ENCODE results near the gene ZCCHC7. TPM values are rescaled to one million over a fixed set of nuclear protein-coding genes. Genes with fewer than 3 reads are reported as not detected.

Gene ZCCHC7
- total RNA-seq, 2 experiments from 2014 or later, result 32.9 to 37.0 TPM

- Mint-ChIP-seq H3K27ac (no peak overlapping the region), H3K9me3 (no peaks in the 10 kb centered on the region), H3K4me1 (ENCODE audit: low read depth) (no peaks in the 10 kb centered on the region), H3K27me3 (no peaks in the 10 kb centered on the region), H3K36me3 (ENCODE audit: low read depth) (peaks cover 11% of the 10 kb centered on the region), H3K4me3 (no peak overlapping the region)
- CTCF ChIA-PET, result interaction anchor here (0.9 kb wide), 1 partner anchor 367 kb away, joined by 3 read pairs; no protein-coding TSS in a partner anchor
- POLR2A ChIA-PET, result no interaction called here
- TF ChIP-seq, protein P1, sequence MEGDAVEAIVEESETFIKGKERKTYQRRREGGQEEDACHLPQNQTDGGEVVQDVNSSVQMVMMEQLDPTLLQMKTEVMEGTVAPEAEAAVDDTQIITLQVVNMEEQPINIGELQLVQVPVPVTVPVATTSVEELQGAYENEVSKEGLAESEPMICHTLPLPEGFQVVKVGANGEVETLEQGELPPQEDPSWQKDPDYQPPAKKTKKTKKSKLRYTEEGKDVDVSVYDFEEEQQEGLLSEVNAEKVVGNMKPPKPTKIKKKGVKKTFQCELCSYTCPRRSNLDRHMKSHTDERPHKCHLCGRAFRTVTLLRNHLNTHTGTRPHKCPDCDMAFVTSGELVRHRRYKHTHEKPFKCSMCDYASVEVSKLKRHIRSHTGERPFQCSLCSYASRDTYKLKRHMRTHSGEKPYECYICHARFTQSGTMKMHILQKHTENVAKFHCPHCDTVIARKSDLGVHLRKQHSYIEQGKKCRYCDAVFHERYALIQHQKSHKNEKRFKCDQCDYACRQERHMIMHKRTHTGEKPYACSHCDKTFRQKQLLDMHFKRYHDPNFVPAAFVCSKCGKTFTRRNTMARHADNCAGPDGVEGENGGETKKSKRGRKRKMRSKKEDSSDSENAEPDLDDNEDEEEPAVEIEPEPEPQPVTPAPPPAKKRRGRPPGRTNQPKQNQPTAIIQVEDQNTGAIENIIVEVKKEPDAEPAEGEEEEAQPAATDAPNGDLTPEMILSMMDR (IDR thresholded peaks at IDR 0.05), result no peak
- DNase-seq (no peak), ATAC-seq (no peak)
- intact Hi-C loops (cut with micrococcal nuclease), result loop anchor here (10.0 kb wide), 1 partner anchor 368 kb away; no protein-coding TSS in a partner anchor
These were observed 242.8 kb downstream of the ZCCHC7 start for GRCh38 chr9:37363124-37363523.

DNA sequence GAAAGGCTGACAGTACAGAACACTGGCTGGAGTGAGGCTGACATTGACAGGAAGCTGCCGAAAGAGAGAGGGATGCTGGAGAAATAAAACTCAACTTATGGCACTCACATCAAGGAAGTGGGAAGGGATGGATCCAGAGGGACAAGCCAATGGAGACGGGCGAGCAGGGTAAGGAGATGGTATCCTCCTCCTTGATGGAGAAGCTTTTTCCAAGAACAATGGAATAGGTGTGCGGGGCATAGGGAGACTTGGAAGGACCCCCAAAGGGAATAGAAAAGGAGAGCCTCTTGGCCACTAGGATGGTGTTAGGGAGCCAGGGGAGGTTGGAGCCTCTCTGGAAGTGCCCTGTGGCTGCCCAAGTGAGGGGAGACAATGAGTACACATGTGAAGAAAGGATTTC is 243.8 kb downstream of the ZCCHC7 start:
- no peak overlapping the region for H3K27ac Mint-ChIP-seq
- POLR2A ChIA-PET, result interaction anchor here (0.9 kb wide), 1 partner anchor 8 kb away, joined by 4 read pairs; no protein-coding TSS in a partner anchor
- ATAC-seq (no peak), DNase-seq (no peak)
- TF ChIP-seq, protein P1 (IDR thresholded peaks at IDR 0.05), result no peak
- H3K27me3 Mint-ChIP-seq, result no peaks in the 10 kb centered on the region
- H3K36me3 Mint-ChIP-seq (ENCODE audit: low read depth), result peaks cover 8% of the 10 kb centered on the region
- H3K4me1 Mint-ChIP-seq (ENCODE audit: low read depth), result no peaks in the 10 kb centered on the region
- no peaks in the 10 kb centered on the region for H3K9me3 Mint-ChIP-seq
- CTCF ChIA-PET, result interaction anchor here (0.7 to 1.8 kb wide), 9 partner anchors 9 to 491 kb away, joined by 3 to 6 read pairs (median 3); no protein-coding TSS in a partner anchor
- no peak overlapping the region for H3K4me3 Mint-ChIP-seq
- intact Hi-C loops (cut with micrococcal nuclease), result loop anchor here (10.0 kb wide), 1 partner anchor 369 kb away; no protein-coding TSS in a partner anchor

DNA sequence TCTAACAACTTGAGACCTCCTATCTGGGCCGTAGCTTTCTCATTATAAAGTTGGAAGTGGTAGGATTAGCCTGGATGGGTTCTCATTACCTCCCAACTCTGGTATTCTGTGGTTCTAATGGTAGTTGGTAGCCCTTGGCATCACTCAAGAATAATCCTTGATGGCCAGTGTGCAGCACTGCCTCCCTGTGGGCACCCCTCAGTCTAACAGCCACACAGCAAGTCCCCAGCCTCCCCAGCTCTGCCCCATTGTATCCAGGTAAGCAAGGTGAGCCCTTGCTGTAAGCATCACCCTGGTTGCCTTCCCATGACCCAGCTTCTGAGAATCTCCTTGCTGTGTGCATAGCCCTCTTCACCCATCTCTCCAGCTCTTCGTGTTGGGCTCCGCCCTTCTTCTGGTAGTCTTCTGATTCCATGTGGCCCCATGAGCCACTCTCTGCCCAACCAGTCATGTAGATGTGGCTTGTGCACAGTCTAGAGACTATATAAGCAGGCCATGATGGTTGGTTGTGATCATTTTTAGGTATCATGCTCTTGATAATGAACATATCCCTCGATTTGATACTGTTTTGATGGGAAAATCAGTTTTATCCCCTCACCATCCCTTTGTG is 244.5 kb downstream of the ZCCHC7 start:
- Mint-ChIP-seq H3K4me1 (ENCODE audit: low read depth) (no peaks in the 10 kb centered on the region), H3K27me3 (no peaks in the 10 kb centered on the region), H3K27ac (no peak overlapping the region), H3K4me3 (no peak overlapping the region), H3K36me3 (ENCODE audit: low read depth) (peaks cover 6% of the 10 kb centered on the region), H3K9me3 (no peaks in the 10 kb centered on the region)
- ChIA-PET POLR2A (interaction anchor here (0.9 kb wide), 1 partner anchor 9 kb away, joined by 4 read pairs; no protein-coding TSS in a partner anchor), CTCF (interaction anchor here (0.7 to 1.8 kb wide), 8 partner anchors 8 to 492 kb away, joined by 3 to 6 read pairs (median 3); no protein-coding TSS in a partner anchor)
- intact Hi-C loops (cut with micrococcal nuclease), result loop anchor here (10.0 kb wide), 1 partner anchor 370 kb away; no protein-coding TSS in a partner anchor
- DNase-seq (peak; percentile 36), ATAC-seq (peak; percentile 62)
- TF ChIP-seq, protein P1 (IDR thresholded peaks at IDR 0.05), result peak; percentile 42

DNA sequence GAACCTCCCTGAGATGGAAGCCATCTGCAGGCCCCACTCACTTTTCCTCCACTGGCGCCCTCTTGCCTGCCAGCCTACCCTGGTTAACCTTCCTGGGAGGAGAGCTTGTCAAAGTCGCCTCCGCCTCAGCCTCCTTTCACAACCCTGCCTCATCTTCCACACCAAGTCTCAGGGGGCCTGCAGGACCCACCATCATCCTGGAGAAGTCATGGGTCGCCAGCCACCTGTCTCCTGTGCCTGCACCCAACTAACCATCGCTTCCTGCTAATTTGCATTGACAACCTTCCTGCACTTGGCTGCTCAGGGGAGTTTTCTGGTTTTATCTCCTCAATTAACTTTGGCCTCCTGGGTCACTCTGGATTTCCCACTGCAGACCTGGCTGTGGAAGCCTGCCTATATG is 249.3 kb downstream of the ZCCHC7 start:
- no peaks in the 10 kb centered on the region for H3K9me3 Mint-ChIP-seq
- CTCF ChIA-PET, result interaction anchor here (1.3 kb wide), 1 partner anchor 497 kb away, joined by 3 read pairs; no protein-coding TSS in a partner anchor
- no peak overlapping the region for H3K27ac Mint-ChIP-seq
- TF ChIP-seq, protein P1 (IDR thresholded peaks at IDR 0.05), result no peak
- no peak overlapping the region for H3K4me3 Mint-ChIP-seq
- POLR2A ChIA-PET, result no interaction called here
- no peak for DNase-seq
- no peak for ATAC-seq
- no peaks in the 10 kb centered on the region for H3K36me3 Mint-ChIP-seq (ENCODE audit: low read depth)
- peaks cover 2% of the 10 kb centered on the region for H3K27me3 Mint-ChIP-seq
- intact Hi-C loops (cut with micrococcal nuclease), result loop anchor here (10.0 kb wide), 1 partner anchor 375 kb away; no protein-coding TSS in a partner anchor
- H3K4me1 Mint-ChIP-seq (ENCODE audit: low read depth), result peaks cover 15% of the 10 kb centered on the region

DNA sequence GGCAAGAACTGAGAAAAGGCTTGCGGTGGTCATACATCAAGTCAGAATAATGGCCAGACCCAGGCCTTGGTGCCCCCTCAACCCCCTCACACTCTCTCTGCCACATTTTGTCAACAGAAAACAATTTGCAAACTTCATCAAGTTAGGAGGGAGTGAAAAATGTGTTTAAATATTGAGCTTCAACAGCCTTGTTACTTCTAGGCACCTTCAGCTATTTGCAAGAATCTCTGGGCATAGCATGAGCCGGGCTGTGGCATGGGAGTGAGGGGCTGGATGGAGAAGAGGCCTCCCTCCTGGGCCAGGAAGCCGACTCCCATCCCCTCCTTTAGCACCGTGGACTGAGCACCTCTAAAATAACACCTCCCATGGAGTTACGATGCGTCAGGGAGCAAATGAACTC is 249.9 kb downstream of the ZCCHC7 start:
- Mint-ChIP-seq H3K27me3 (peaks cover 5% of the 10 kb centered on the region), H3K36me3 (ENCODE audit: low read depth) (no peaks in the 10 kb centered on the region), H3K4me1 (ENCODE audit: low read depth) (peaks cover 15% of the 10 kb centered on the region), H3K27ac (no peak overlapping the region), H3K4me3 (no peak overlapping the region), H3K9me3 (no peaks in the 10 kb centered on the region)
- DNase-seq, result no peak
- POLR2A ChIA-PET, result no interaction called here
- intact Hi-C loops (cut with micrococcal nuclease), result no loop called here
- CTCF ChIA-PET, result interaction anchor here (0.5 to 1.3 kb wide), 2 partner anchors 88 to 498 kb away, joined by 3 read pairs; no protein-coding TSS in a partner anchor
- TF ChIP-seq, protein P1 (IDR thresholded peaks at IDR 0.05), result no peak
- ATAC-seq, result no peak
